ENCODE data around the gene PRKCH. TPM values are rescaled to one million over a fixed set of nuclear protein-coding genes. Genes with fewer than 3 reads are reported as not detected.

The PRKCH gene
- total RNA-seq, 1 experiment from 2014 or later: 2.7 TPM

- H3K27me3 ChIP-seq (ENCODE audit: control insufficient read depth, insufficient read depth, low read length): no peaks in the 10 kb centered on the region; the same call in 1 of the 2 replicates
- no peak overlapping the region for H3K27ac ChIP-seq (ENCODE audit: low read length)
- ChIA-PET POLR2A (no interaction called here), CTCF (no interaction called here)
- no peaks in the 10 kb centered on the region for H3K9me3 ChIP-seq (ENCODE audit: control insufficient read depth, insufficient read depth, low read depth, low read length)
- TF ChIP-seq TCF7L2 (IDR thresholded peaks at IDR 0.05; ENCODE audit: low read depth, low read length) (no peak), SIN3A (IDR thresholded peaks at IDR 0.05; ENCODE audit: borderline replicate concordance, insufficient read depth, low read depth, low read length) (no peak), POLR2AphosphoS5 (IDR thresholded peaks at IDR 0.05; ENCODE audit: low read depth, low read length) (no peak), CTCF (IDR thresholded peaks at IDR 0.05) (no peak), REST (IDR thresholded peaks at IDR 0.05; ENCODE audit: insufficient read depth in 1 of 2, low read depth in 2 of 2, low read length in 1 of 2) (no peak)
- no peaks in the 10 kb centered on the region; the same call in 1 of the 2 replicates for H3K36me3 ChIP-seq (ENCODE audit: control insufficient read depth, insufficient read depth, low read length)
- DNase-seq (ENCODE audit: low read depth, low spot score): no peak
- no peak for ATAC-seq
- intact Hi-C loops (cut with micrococcal nuclease; ENCODE audit: unreplicated experiment) (loop anchor here (10.0 kb wide), 1 partner anchor 672 kb away; no protein-coding TSS in a partner anchor), in situ Hi-C loops (cut with HindIII; ENCODE audit: low pct_unique_long_range_greater_than_20kb, low sequenced_read_pairs) (no loop called here)
- H3K4me1 ChIP-seq (ENCODE audit: control insufficient read depth, insufficient read depth, low read length): no peaks in the 10 kb centered on the region
- no TSS peak for BruUV-seq (replicated peaks)
- no peak overlapping the region for H3K4me3 ChIP-seq (ENCODE audit: low read depth in 2 of 2, low read length in 2 of 2)
Observed at GRCh38 chr14:61452452-61452851, 131.1 kb downstream of the PRKCH start.

GRCh38 chr14:61453103-61453767 is 131.9 kb downstream of the PRKCH start:
- Histone ChIP-seq H3K4me1 (ENCODE audit: control insufficient read depth, insufficient read depth, low read length) (no peaks in the 10 kb centered on the region), H3K4me3 (ENCODE audit: low read depth in 2 of 2, low read length in 2 of 2) (no peak overlapping the region), H3K9me3 (ENCODE audit: control insufficient read depth, insufficient read depth, low read depth, low read length) (no peaks in the 10 kb centered on the region), H3K27ac (ENCODE audit: low read length) (no peak overlapping the region), H3K27me3 (ENCODE audit: control insufficient read depth, insufficient read depth, low read length) (no peaks in the 10 kb centered on the region), H3K36me3 (ENCODE audit: control insufficient read depth, insufficient read depth, low read length) (no peaks in the 10 kb centered on the region; the same call in 1 of the 2 replicates)
- ATAC-seq (no peak), DNase-seq (ENCODE audit: low read depth, low spot score) (no peak)
- no TSS peak for BruUV-seq (replicated peaks)
- ChIA-PET POLR2A (no interaction called here), CTCF (no interaction called here)
- intact Hi-C loops (cut with micrococcal nuclease; ENCODE audit: unreplicated experiment) (loop anchor here (10.0 kb wide), 1 partner anchor 672 kb away; no protein-coding TSS in a partner anchor), in situ Hi-C loops (cut with HindIII; ENCODE audit: low pct_unique_long_range_greater_than_20kb, low sequenced_read_pairs) (no loop called here)
- TF ChIP-seq TCF7L2 (IDR thresholded peaks at IDR 0.05; ENCODE audit: low read depth, low read length) (no peak), REST (IDR thresholded peaks at IDR 0.05; ENCODE audit: insufficient read depth in 1 of 2, low read depth in 2 of 2, low read length in 1 of 2) (no peak), SIN3A (IDR thresholded peaks at IDR 0.05; ENCODE audit: borderline replicate concordance, insufficient read depth, low read depth, low read length) (no peak), POLR2AphosphoS5 (IDR thresholded peaks at IDR 0.05; ENCODE audit: low read depth, low read length) (no peak), CTCF (IDR thresholded peaks at IDR 0.05) (no peak)

Data from Panc1 (cell line).